NCI-H146 treated with DMSO at 0.1 percent for 48 hours (cell line): ENCODE results near the gene NOXO1.
A peak's percentile ranks its signal among the peaks of the same experiment; 100 is the strongest.

Experiments used
- DNase-seq: peaks from one replicate; lab custom pipeline; 2025; ENCODE audit not compliant: unreplicated experiment; lab: John Stamatoyannopoulos, UW

NOXO1 gene

DNA sequence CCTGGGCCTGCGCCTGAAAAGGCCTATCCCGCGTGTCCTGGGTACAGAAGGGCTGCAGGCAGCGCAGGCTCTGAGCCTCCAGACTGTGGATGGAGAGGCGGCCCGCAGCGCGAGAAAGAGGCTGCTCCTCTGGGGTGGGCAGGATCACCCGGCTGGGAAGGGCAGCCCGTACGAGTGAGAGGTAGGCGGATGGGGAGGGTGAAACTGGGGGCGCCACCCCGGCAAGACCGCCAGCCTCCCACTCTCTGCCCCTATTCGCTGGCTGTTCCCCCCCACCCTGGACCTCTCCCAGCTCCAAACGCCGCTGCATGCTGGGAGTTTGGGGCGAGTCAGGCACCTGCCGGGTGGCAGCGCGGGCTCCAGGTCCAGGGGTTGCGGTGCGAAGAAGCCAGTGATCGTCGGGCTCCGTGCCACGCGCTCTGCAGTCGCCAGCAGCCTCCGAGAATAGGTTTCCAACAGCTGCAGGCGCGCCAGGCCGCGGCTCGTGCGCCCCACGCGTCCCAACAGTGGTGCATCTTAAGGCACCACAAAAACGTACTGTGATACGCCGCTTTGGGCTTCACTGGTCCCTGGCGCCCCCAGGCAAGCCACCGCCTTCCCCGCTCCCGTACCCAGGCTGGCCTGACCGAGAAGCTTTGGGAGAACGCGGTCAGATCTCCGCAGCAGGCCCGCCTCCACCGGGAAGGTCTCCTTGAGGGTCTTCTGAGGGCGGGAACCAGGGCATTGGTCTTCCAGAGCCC lies 1.1 kb downstream of the NOXO1 start:
- peak; percentile 53 for DNase-seq

DNA sequence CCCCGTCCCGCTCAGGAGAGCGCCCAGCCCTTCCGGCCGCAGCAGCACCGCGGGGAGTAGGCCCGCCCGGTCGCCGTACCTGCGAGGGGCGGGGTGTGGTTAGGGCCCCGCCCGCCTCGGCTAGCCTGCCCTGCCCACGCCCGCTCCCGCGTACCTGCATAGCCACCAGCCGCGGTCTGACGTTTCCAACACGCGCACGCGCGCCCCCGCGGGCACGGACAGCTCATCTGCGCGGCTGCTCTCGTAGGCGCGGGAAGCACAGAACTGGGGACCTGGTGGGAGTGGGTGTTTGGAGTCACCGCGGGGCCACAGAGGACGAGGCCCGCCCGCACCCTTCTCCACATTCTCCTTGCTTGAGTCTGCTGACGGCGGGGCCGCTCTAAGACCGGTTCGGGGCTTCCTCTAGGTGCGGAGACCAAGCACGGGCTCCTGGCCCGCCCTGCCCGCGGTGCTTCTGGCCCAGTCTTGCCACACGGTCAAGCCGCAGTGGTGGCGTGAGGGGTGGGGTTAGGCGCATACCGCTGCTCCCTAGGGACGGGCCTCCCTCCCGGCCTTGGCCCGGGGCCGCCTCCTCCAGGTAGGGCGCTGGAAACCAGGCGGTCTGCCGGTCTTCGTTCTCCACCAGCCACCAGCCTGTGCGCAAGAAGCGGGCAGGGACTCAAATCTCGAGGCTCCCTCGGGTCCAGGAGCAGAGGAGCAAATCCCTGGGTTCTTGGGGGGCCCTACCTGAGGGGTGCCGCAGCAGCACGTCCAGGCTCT lies 1.8 kb downstream of the NOXO1 start:
- DNase-seq = peak; percentile 36

DNA sequence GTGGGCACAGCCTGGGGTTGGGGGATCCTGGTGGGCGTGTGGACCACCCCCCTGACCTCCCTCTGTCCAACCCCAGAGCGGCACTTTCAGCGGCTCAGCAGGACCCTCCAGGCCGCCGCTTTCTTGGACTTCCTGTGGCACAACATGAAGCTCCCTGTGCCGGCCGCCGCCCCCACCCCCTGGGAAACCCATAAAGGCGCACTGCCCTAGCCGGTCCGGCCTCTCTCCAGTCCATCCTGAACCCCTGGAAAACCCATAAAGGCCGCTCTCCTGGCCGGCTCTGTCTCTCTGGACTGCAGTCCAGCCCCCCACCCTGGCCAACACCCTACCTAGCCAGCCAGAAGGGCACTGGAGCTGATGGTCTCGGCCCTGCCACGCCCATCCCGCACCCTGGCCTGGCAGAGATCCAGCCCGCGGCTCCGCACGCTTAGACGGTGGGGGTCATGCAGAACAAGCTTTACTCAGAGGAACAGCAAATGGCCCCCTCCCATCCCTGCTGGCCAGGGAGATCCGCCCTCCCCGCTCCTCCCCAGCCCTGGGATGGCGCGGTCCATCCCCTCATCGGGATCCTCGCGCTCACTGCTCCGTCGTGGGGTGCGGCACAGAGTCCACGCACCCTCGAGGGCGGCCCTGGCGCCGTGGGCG lies 2.7 kb downstream of the NOXO1 start:
- DNase-seq = no peak

DNA sequence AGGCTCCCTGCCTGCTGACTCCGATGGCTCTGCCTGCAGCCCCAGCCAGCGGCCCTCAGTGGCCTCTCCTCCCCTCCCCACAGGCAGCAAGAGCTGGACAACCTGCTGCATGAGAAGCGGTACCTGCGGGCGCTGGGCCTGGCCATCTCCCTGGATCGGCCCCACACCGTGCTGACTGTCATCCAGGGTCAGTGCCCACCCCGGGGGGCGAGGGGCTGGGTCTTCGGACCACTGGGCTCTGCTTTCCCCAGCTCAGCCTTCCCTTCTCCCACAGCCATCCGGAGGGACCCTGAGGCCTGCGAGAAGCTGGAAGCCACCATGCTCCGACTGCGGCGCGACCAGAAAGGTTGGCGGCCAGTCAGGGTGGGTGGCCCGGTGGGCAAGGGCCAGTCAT lies 3.4 kb downstream of the NOXO1 start:
- DNase-seq = no peak

DNA sequence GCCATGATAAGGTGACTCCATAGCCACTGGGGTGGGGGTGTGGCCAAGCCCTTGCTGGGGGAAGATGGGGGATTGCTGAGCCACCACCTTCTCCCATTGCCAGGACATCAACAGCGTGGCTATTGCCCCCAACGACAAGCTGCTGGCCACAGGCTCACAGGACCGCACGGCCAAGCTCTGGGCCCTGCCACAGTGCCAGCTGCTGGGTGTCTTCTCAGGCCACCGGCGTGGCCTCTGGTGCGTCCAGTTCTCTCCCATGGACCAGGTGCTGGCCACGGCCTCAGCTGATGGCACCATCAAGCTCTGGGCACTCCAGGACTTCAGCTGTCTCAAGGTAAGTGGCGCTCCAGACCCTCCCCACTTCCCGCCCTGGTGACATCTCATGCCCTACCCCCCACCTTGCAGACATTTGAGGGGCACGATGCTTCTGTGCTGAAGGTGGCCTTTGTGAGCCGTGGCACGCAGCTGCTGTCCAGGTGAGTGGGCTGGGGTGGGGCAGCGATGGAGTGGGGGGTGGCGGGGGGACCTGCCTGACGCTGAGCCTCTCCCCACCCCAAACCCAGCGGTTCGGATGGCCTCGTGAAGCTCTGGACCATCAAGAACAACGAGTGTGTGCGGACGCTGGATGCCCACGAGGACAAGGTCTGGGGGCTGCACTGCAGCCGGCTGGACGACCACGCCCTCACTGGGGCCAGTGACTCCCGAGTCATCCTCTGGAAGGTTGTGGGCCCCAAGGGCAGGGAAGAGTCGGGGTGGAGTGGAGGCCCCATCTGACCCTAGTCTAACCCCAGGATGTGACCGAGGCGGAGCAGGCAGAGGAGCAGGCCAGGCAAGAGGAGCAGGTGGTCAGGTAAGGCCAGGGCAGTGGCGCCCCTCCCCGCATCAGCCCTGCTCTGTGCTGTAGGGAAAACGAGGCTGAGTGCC lies 4.1 kb downstream of the NOXO1 start:
- no peak for DNase-seq

GRCh38 chr16:1976216-1976520 lies 5.1 kb downstream of the NOXO1 start:
- no peak for DNase-seq

DNA sequence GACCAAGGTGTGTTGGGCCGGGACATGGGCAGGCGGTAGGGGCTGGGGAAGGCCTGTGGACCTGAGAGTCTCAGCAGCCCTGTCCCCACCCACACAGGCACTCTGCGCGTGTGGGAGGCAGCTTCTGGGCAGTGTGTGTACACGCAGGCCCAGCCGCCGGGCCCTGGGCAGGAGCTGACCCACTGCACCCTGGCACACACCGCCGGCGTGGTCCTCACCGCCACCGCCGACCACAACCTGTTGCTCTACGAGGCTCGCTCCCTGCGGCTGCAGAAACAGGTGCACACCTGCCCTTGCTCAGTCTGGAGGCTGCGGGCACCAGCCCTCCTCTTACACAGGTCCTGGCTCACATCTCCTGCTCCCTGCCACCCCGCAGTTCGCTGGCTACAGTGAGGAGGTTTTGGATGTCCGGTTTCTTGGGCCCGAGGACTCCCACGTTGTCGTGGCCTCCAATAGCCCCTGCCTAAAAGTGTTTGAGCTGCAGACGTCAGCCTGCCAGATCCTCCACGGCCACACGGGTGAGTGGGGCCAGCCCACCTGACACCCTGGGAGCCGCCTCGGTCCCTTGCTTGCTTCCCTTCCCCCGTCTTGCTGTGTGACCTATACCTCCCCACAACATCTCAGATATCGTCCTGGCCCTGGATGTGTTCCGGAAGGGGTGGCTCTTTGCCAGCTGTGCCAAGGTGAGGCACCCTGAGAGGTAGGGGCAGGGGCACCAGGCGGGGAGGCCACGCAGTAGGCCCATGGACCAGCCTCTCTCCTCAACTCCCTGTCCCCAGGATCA lies 5.6 kb downstream of the NOXO1 start:
- no peak for DNase-seq

- no peak for DNase-seq
Measured at GRCh38 chr16:1974157-1975070, 6.9 kb downstream of the NOXO1 start.

DNA sequence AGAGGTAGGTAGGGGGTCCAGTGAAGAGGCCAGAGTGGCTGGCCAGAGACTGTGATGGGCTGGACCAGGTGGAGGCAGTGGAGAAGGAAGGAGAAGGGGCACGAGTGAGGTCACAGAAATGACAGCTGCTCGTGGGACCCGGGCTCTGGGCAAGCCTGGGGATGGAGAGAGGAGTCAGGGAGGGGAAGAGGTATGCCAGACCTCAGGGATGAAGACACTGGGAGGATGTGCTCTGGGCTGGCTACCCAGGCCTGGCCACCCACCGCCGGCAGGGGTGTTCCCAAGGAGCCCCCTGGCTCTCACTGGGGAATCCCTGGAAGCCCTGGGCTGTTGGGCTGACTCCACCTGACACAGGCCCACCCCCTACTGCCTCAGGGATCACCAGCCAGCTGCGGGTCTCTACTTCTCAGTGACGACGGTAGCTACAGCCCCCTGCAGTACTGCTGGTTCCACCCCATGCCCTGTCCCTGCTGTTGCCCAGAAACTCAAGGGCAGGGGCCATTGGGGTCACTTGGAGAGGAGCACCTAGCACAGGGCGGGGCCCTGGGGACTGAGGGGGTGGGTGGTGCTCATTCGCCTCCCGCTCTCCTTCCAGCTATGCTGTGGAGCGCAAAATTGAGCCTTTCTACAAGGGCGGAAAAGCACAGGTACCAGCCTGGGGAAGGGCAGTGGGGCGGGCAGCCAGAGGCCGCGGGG lies 7.7 kb downstream of the NOXO1 start:
- no peak for DNase-seq

DNA sequence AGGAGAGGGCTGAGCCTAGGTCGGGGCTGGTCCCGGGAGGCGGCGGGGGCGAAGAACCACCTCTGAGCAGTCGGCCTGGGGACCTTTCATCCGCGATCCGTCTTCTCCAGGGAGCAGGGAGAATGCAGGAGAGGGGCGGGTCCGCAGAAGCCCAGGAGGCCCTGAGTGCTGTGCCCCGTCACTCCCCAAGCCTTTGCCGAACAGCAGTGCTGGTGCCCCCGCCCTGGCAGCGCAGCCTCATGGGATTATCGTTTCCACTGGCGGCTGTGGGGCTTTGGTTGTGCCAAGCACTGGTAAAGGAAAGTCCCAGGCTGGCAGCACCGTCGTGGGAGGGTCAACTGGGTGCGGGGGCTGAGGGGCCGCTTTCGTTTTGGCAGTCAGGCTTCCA lies 8.8 kb downstream of the NOXO1 start:
- no peak for DNase-seq

DNA sequence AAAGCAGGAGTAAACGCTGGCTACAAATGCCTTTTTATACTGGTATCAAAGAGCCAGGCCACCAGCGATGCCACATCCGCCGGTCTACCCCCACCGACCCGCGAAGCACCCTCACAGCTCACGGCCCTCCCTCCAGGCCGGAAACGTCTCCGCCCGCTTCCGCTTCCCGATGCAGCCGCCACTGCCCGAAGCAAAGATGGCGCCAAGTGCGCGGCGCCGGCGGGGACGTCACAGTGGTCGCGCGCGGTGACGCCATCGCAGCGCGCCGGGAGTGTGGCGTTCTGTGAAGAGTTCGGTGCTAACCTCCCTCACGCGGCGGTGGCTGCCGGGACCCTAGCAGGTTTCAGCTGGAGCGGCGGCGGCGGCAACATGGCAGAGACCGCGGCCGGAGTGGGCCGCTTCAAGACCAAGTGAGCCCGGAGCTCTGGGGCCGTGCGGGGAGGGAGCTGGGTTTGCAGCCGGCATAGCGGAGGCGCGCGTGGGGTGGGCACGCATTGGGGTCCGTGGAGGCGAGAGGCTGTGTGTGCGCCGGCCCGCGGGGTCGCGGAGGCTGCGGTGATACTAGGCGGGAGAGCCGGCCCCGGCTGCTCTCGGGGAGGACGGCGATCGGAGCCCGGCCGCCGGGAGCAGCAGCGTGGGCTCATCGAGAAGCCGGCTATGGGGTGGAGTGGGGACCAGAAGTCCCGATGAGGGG lies 9.3 kb downstream of the NOXO1 start, which contains the start of gene TBL3:
TBL3 (plus strand) TSS at position 258 of the 694 bp plus-strand sequence; CDS start at position 370, 112 bp downstream.
- DNase-seq = peak; percentile 91

DNA sequence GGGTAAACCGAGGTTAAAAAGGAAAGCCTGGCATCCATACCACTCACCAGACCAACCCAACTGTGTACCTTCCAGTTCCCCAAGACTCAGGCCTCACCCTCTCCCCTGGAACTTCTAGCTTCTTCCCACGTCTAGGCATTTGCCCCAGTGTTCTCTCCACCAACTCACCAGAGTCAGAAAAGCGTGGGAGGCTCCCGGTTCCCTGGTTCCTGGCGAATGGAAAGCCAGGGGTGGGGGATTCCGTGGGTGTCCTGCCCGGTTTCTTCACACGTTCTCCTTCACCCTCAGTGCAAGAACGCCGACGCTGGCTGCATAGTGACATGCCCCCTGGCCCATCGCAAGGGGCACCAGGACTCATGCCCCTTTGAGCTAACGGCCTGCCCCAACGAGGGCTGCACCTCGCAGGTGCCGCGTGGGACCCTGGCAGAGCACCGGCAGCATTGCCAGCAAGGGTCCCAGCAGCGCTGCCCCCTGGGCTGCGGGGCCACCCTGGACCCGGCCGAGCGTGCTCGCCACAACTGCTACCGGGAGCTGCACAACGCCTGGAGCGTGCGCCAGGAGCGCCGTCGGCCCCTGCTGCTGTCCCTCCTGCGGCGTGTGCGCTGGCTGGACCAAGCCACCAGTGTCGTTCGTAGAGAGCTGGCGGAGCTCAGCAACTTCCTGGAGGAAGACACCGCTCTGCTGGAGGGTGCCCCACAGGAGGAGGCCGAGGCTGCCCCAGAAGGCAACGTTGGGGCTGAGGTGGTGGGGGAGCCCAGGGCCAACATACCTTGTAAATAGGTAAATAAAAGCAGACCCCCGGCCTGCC lies 12.9 kb downstream of the NOXO1 start:
- no peak for DNase-seq

GRCh38 chr16:1966460-1966859 lies 14.8 kb downstream of the NOXO1 start, which contains the start of gene RNF151:
Gene RNF151, plus strand, starts transcription at chr16:1966856. Its CDS starts 26 bp downstream, at chr16:1966882.
- no peak for DNase-seq

DNA sequence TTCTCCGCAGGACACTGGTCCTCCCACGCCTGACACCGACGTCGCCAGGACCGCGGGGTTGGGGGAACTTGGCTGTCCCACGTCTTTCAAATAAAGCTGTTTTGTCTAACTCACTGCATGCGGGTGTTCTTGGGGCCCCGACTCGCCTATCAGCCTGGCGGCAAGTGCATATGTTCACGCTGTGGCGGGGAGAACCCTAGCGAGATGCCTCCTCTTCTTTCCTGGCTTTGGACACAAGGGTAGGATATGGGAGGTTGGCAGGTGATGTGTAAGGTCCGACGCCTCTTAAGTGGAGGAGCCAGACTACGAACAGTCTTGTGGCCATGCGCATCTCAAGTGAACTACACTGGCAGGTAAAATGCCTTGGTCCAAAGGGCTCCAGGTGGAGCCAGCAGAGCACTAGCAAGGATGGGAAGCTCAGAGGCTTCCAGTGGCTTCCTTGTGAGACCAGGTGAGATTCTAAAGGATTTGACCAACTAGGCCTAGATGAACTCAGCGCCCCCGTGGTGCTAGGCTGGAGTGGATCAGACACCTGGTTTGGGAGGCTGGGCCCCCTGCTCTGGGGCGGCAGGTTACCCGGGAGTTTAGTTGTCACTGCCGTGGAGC lies 15.8 kb downstream of the NOXO1 start:
- no peak for DNase-seq

GRCh38 chr16:1964506-1965395 lies 16.5 kb downstream of the NOXO1 start, which contains the start of gene RPS2:
Gene RPS2, minus strand, starts transcription at chr16:1964826. Its CDS starts 201 bp downstream, at chr16:1964625.
- DNase-seq = peak; percentile 98
